OCI-LY7 (cell line): ENCODE measurements around the gene KLF12. TPM values are rescaled to one million over a fixed set of nuclear protein-coding genes. Genes with fewer than 3 reads are reported as not detected.
A peak's percentile ranks its signal among the peaks of the same experiment; 100 is the strongest.

Experiments used
- Bru-seq: library from RNA; stranded (reverse); fragments of 400-500 nt; gene quantifications from one replicate; lab custom pipeline; 2021; lab: Mats Ljungman, UMichigan
- BruChase-seq, 2 experiments: library from RNA; stranded (reverse); fragments of 400-500 nt; gene quantifications; one replicate each; lab custom pipeline; 2021; lab: Mats Ljungman, UMichigan
- BruUV-seq: library from RNA; stranded (reverse); fragments of 400-500 nt; replicated peaks from 2 replicates; lab custom pipeline; 2021; lab: Mats Ljungman, UMichigan
- CTCF ChIA-PET: fragments of 300-600 bp; sonication (Branson Sonifier 250); formaldehyde crosslinking; loops from one replicate; lab custom pipeline; 2022; ENCODE audit warnings: antibody characterized with exemption; ENCODE audit not compliant: unreplicated experiment; lab: Charles Lee
- POLR2A ChIA-PET: fragments of 300-600 bp; sonication (Branson Sonifier 250); formaldehyde crosslinking; loops from one replicate; lab custom pipeline; 2022; ENCODE audit warnings: antibody characterized with exemption; lab: Charles Lee
- DNase-seq: peaks from one replicate; pipeline ENCODE4 v3.0.0-alpha.2; 2015; ENCODE audit warnings: low spot score
- H2AFZ ChIP-seq: fragments of 200-600 bp; sonication (generic), shearing (Covaris generic); 2 replicates; pipeline ENCODE4 v1.6.1; 2014; ENCODE audit warnings: mild to moderate bottlenecking, antibody characterized with exemption, low read length, moderate library complexity
- H3K27ac ChIP-seq: fragments of 200-600 bp; sonication (generic); 2 replicates; pipeline ENCODE4 v1.5.1; 2014; ENCODE audit warnings: mixed run types, low read depth, mild to moderate bottlenecking, moderate library complexity, low read length, inconsistent platforms; ENCODE audit not compliant: poor library complexity, severe bottlenecking
- H3K36me3 ChIP-seq: fragments of 200-600 bp; sonication (generic); 2 replicates; pipeline ENCODE4 v1.6.1; 2014; ENCODE audit warnings: mild to moderate bottlenecking, antibody characterized with exemption, low read length, moderate library complexity, mixed read lengths; ENCODE audit not compliant: insufficient read depth
- H3K4me1 ChIP-seq: fragments of 200-600 bp; sonication (generic); 2 replicates; pipeline ENCODE4 v1.5.1; 2014; ENCODE audit warnings: mild to moderate bottlenecking, low read length; ENCODE audit not compliant: insufficient read depth, poor library complexity, severe bottlenecking
- H3K4me2 ChIP-seq: fragments of 200-600 bp; sonication (generic); 2 replicates; pipeline ENCODE4 v1.6.1; 2014; ENCODE audit warnings: mild to moderate bottlenecking, low read length
- H3K4me3 ChIP-seq: fragments of 200-600 bp; sonication (generic); 2 replicates; pipeline ENCODE4 v1.5.1; 2014; ENCODE audit warnings: mild to moderate bottlenecking, low read depth, low read length; ENCODE audit not compliant: poor library complexity, severe bottlenecking
- H3K79me2 ChIP-seq: fragments of 200-600 bp; sonication (generic); 2 replicates; pipeline ENCODE4 v1.6.1; 2016; ENCODE audit warnings: low read depth, mild to moderate bottlenecking, low read length, moderate library complexity, mixed read lengths; ENCODE audit not compliant: insufficient read depth
- H3K9me2 ChIP-seq: fragments of 200-600 bp; sonication (generic); 2 replicates; pipeline ENCODE4 v1.6.1; 2016; ENCODE audit warnings: mild to moderate bottlenecking, low read length, mixed read lengths; ENCODE audit not compliant: insufficient read depth
- H3K9me3 ChIP-seq: fragments of 200-600 bp; sonication (generic); 2 replicates; pipeline ENCODE4 v1.6.1; 2014; ENCODE audit warnings: mild to moderate bottlenecking, mixed run types, low read length, mixed read lengths
- H4K20me1 ChIP-seq: fragments of 200-600 bp; sonication (generic); 2 replicates; pipeline ENCODE4 v1.6.1; 2014; ENCODE audit warnings: mild to moderate bottlenecking, antibody characterized with exemption, low read length, moderate library complexity, mixed read lengths; ENCODE audit not compliant: insufficient read depth
- EZH2phosphoT487 ChIP-seq: fragments of 200-600 bp; sonication (generic); IDR thresholded peaks from 2 replicates; pipeline ENCODE4 v1.6.1; 2018; ENCODE audit warnings: low read depth, borderline replicate concordance, mild to moderate bottlenecking, mixed run types, antibody characterized with exemption, low read length, moderate library complexity, mixed read lengths
- intact Hi-C: fragments of 100-400 bp; cut with micrococcal nuclease; formaldehyde crosslinking; loops from one replicate; pipeline ENCODE4 v1.10.0; 2022; ENCODE audit not compliant: unreplicated experiment
- long read RNA-seq: library from polyadenylated mRNA; stranded (forward); transcript quantifications from one replicate; pipeline ENCODE4 v2.0.0, GENCODE V29; 2022
- total RNA-seq, 2 experiments: library from RNA; depleted of rRNA in 1 of 2; stranded (reverse); fragments of >200 nt in 1 of 2; shearing (Covaris generic) in 1 of 2; gene quantifications; 2 replicates each; pipeline ENCODE4 v1.2.3, GENCODE V29; 2014 to 2022
- TF ChIP-seq, protein P1 (sequence below): fragments of 200-600 bp; sonication (generic); conservative IDR thresholded peaks from 2 replicates; pipeline ENCODE4 v1.5.1; 2014; ENCODE audit warnings: mild to moderate bottlenecking, antibody characterized with exemption, low read length, moderate library complexity, mixed read lengths

The KLF12 gene
- total RNA-seq (2014; rRNA removed; shearing (Covaris generic)), result 13.3 and 14.3 TPM in 2 replicates
- total RNA-seq (2022), result 40.1 and 41.9 TPM in 2 replicates
- percentile 90 among the genes with signal in this experiment for Bru-seq, nascent RNA
- percentile 73 among the genes with signal in this experiment for BruChase-seq, experiment 1, labeled RNA remaining after a 6-hour chase
- BruChase-seq, experiment 2, labeled RNA remaining after a 2-hour chase, result percentile 80 among the genes with signal in this experiment
- long read RNA-seq, partial matches to known transcripts, result 1 of 18 reads
- long read RNA-seq, other reads (novel, unspliced or antisense), result 17 of 18 reads

- Histone ChIP-seq H3K4me2 (peak within 1 kb of the TSS; percentile 100), H2AFZ (peak within 1 kb of the TSS; percentile 85), H3K9me3 (no peaks in the 10 kb centered on the region), H3K4me3 (peak within 1 kb of the TSS; percentile 86), H4K20me1 (peaks cover 16% of the 10 kb centered on the region; the same call in 1 of the 2 replicates), H3K79me2 (peaks cover 44% of the 10 kb centered on the region), H3K9me2 (no peaks in the 10 kb centered on the region), H3K27ac (peak within 1 kb of the TSS; percentile 90), H3K4me1 (peaks cover 32% of the 10 kb centered on the region), H3K36me3 (no peaks in the 10 kb centered on the region)
- TF ChIP-seq, protein P1, sequence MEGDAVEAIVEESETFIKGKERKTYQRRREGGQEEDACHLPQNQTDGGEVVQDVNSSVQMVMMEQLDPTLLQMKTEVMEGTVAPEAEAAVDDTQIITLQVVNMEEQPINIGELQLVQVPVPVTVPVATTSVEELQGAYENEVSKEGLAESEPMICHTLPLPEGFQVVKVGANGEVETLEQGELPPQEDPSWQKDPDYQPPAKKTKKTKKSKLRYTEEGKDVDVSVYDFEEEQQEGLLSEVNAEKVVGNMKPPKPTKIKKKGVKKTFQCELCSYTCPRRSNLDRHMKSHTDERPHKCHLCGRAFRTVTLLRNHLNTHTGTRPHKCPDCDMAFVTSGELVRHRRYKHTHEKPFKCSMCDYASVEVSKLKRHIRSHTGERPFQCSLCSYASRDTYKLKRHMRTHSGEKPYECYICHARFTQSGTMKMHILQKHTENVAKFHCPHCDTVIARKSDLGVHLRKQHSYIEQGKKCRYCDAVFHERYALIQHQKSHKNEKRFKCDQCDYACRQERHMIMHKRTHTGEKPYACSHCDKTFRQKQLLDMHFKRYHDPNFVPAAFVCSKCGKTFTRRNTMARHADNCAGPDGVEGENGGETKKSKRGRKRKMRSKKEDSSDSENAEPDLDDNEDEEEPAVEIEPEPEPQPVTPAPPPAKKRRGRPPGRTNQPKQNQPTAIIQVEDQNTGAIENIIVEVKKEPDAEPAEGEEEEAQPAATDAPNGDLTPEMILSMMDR, result no peak
- TF ChIP-seq EZH2phosphoT487, result no peak
- DNase-seq, result peak; percentile 97
- no TSS peak for BruUV-seq
- ChIA-PET CTCF (interaction anchor here (1.5 kb wide), 1 partner anchor 152 kb away, joined by 3 read pairs; no protein-coding TSS in a partner anchor), POLR2A (interaction anchor here (0.6 to 3.5 kb wide), 14 partner anchors 9 to 347 kb away, joined by 3 to 21 read pairs (median 6); no protein-coding TSS in a partner anchor)
- intact Hi-C loops, result loop anchor here (1.0 to 5.0 kb wide), 4 partner anchors 71 to 367 kb away; no protein-coding TSS in a partner anchor
Measured at GRCh38 chr13:74134221-74134776, at the start of gene KLF12. TSS of gene KLF12 (minus strand) at chr13:74134404.

GRCh38 chr13:74182491-74182890 is 48.3 kb upstream of the KLF12 start:
- intact Hi-C loops, result no loop called here
- CTCF ChIA-PET, result no interaction called here
- Histone ChIP-seq H3K9me3 (no peaks in the 10 kb centered on the region), H4K20me1 (no peaks in the 10 kb centered on the region), H3K79me2 (no peaks in the 10 kb centered on the region), H3K4me2 (no peak overlapping the region), H3K36me3 (no peaks in the 10 kb centered on the region), H3K4me3 (no peak overlapping the region), H3K27ac (no peak overlapping the region), H2AFZ (no peak overlapping the region), H3K4me1 (no peaks in the 10 kb centered on the region), H3K9me2 (no peaks in the 10 kb centered on the region)
- no TSS peak for BruUV-seq
- TF ChIP-seq, protein P1, result no peak
- TF ChIP-seq EZH2phosphoT487, result no peak
- no peak for DNase-seq
- POLR2A ChIA-PET, result no interaction called here

- Histone ChIP-seq H3K9me3 (no peaks in the 10 kb centered on the region), H2AFZ (no peak overlapping the region), H4K20me1 (no peaks in the 10 kb centered on the region), H3K4me2 (no peak overlapping the region), H3K79me2 (no peaks in the 10 kb centered on the region), H3K27ac (no peak overlapping the region), H3K9me2 (no peaks in the 10 kb centered on the region), H3K36me3 (no peaks in the 10 kb centered on the region), H3K4me1 (no peaks in the 10 kb centered on the region), H3K4me3 (no peak overlapping the region)
- BruUV-seq, result no TSS peak
- intact Hi-C loops, result no loop called here
- ChIA-PET CTCF (no interaction called here), POLR2A (no interaction called here)
- DNase-seq, result no peak
- no peak for TF ChIP-seq EZH2phosphoT487
- TF ChIP-seq, protein P1, result no peak
Measured at GRCh38 chr13:74174810-74175209, 40.6 kb upstream of the KLF12 start.
